Measurements from ENCODE around the gene DLG1.

The DLG1 gene

GRCh38 chr3:197248341-197248740, 50.1 kb downstream of the DLG1 start:
- DNase-seq (ENCODE audit: low read depth in 2 of 2) = no peak

- DNase-seq (ENCODE audit: low read depth in 2 of 2) = no peak
Observed at GRCh38 chr3:197244751-197245150, 53.7 kb downstream of the DLG1 start.

GRCh38 chr3:197242784-197243432, 55.5 kb downstream of the DLG1 start:
- DNase-seq (ENCODE audit: low read depth in 2 of 2) = no peak

- DNase-seq (ENCODE audit: low read depth in 2 of 2) = no peak
Observed at GRCh38 chr3:197241173-197241572, 57.2 kb downstream of the DLG1 start.

GRCh38 chr3:197239857-197240256, 58.6 kb downstream of the DLG1 start:
- no peak for DNase-seq (ENCODE audit: low read depth in 2 of 2)

- DNase-seq (ENCODE audit: low read depth in 2 of 2) = no peak
Observed at GRCh38 chr3:197238842-197239241, 59.6 kb downstream of the DLG1 start.

DNA sequence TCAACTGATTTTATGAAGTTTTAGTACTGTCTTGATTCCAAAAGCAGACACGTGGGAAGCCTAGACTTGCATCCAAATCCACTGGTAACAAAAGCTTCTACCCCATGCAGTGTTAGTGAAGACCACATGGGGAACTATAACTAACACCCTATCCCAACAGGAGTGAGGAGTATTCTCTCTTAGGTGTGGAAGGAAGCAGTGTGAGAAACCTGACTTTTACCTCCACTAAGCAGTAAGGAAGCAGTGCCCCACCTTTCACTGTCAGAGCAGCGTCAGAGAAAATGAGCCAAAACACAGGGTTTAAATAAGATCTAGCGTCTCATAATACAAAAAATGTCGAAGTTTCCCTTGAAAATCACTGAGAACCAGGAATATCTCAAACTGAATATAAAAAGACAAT, 60.5 kb downstream of the DLG1 start:
- no peak for DNase-seq (ENCODE audit: low read depth in 2 of 2)

GRCh38 chr3:197236362-197236761, 62.0 kb downstream of the DLG1 start:
- DNase-seq (ENCODE audit: low read depth in 2 of 2) = no peak

DNA sequence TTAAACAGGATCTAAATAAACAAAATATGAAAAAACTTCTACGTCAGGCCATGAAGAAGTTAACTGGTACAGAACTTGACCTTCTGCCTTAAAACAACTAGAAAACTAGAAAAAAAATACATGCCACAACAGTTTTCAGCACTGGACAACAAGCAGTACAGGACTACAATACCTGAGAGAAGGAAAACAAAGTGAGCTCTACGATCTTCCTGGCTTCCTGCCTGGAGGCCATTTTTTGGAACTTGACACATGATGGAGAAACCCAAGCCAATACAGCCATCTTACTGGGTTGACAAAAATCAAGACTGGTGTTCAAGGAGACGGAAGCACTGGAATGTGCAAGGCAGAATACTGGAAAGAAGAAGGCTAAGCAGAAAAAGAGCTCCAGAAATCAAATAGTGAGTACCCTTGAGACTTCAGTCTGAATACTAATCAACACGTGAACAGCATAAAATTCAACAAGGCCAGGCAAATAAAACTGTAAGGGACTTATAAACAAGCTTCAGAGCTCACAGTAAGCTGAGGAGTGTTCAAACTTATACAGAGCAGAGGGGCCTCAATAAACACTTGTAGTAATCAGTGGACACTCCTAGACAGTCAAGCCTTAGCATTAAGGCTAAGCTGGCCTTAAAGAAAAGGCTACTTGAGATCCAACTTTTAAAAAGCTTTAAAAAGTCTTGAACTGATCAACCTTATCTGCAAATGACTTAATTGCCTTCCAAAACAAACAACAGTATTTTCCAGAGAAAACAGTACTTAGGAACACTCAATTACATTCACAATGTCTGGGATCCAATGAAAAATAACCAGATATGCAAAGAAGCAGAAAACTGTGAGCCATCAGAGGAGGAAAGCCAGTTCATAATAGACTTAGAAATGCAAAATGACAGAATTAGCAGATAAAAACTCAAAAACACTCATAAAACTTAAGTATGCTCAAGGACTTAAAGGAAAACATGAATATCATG, 63.2 kb downstream of the DLG1 start:
- DNase-seq (ENCODE audit: low read depth in 2 of 2) = no peak

- no peak for DNase-seq (ENCODE audit: low read depth in 2 of 2)
Observed at GRCh38 chr3:197231321-197231720, 67.1 kb downstream of the DLG1 start.

- DNase-seq (ENCODE audit: low read depth in 2 of 2) = no peak
Observed at GRCh38 chr3:197229836-197230235, 68.6 kb downstream of the DLG1 start.

DNA sequence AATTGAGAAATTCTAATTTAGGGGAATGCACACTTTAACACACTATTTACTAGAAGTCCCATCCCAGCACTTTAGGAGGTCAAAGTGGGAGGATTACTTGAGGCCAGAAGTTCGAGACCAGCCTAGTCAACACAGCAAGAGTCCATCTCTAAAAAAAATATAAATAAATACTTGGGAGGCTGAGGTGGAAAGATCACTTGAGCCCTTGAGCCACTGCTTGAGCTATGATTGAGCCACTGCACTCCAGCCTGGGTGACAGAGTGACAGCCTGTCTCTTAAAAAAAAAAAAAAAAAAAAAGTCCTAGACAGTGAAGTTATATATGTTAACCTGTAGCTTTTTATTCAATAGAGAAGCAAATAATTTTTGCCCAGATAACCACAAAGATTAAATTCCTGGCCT, 69.2 kb downstream of the DLG1 start:
- no peak for DNase-seq (ENCODE audit: low read depth in 2 of 2)

GRCh38 chr3:197227780-197228574, 70.4 kb downstream of the DLG1 start:
- no peak for DNase-seq (ENCODE audit: low read depth in 2 of 2)

DNA sequence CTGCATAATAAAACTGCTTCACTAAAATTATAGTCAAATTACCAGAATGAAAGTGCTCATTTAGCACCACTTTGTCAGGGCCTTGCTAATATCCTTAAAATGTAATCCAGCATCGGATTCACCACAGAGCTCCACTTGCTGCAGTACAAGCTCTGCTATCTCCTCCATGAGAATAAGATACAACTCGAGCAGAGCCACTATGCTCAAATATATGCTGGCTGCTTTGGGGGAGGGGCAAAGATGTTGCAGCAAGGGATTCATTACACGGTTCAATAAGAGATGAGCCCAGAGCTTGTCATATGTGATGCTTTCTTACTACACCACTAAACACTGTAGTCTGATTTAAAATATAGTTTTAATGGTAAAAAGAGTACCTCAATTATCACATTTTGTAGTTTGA, 72.2 kb downstream of the DLG1 start:
- DNase-seq (ENCODE audit: low read depth in 2 of 2) = no peak

GRCh38 chr3:197225579-197225978, 72.8 kb downstream of the DLG1 start:
- DNase-seq (ENCODE audit: low read depth in 2 of 2) = no peak

DNA sequence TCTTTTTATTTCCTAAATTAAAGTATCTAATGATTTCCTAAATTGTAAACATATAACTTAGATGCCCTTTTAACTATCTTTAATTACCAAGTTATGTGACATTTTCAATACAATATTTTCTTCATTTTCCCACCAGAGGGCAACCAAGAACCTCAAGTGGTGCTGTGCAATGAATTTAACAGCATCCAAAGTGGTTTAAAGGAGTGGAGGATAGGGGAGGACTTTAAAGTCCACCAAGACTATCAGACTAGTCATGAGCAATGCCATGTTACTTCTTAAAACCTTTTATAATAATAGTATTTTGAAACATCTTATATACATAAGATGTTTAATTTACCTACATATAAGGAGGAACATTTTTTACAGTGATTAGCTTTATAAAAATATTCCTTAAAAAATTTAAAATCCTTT, 74.4 kb downstream of the DLG1 start:
- DNase-seq (ENCODE audit: low read depth in 2 of 2) = no peak

GRCh38 chr3:197222937-197223370, 75.5 kb downstream of the DLG1 start:
- no peak for DNase-seq (ENCODE audit: low read depth in 2 of 2)

- no peak for DNase-seq (ENCODE audit: low read depth in 2 of 2)
Observed at GRCh38 chr3:197219619-197220018, 78.8 kb downstream of the DLG1 start.

GRCh38 chr3:197218210-197218609, 80.2 kb downstream of the DLG1 start:
- DNase-seq (ENCODE audit: low read depth in 2 of 2) = no peak

GRCh38 chr3:197216914-197217313, 81.5 kb downstream of the DLG1 start:
- DNase-seq (ENCODE audit: low read depth in 2 of 2) = no peak

DNA sequence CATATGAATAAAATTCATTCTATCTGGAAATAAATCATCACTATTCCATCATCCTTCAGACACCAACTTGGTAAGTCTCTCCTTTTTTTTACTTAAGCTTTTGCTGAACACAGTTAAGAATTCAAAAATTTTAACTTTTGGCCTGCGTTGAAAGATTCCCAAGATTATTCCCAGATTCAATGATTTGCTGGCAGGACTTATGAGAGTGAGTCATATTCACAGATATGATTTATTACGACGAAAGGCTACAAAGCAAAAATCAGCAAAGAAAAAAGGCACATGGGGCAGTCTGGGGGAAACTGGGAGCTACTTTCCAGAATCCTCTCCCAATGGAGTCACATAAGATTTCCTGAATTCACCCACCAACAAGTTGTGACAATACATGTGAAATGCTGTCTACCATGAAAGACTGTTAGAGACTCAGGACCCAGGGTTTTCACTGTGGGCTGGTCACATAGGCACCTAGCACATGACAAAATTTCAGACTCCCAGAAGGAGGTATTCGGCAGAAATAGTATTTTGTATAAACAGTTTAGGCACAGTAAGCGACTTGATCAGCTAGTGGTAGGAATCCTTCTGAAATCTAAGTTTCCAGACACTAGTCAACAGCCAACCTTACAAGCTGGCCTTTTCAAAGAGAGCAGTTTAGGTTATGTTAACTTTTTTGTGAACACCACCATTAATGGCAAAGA, 82.1 kb downstream of the DLG1 start:
- DNase-seq (ENCODE audit: low read depth in 2 of 2) = no peak

DNA sequence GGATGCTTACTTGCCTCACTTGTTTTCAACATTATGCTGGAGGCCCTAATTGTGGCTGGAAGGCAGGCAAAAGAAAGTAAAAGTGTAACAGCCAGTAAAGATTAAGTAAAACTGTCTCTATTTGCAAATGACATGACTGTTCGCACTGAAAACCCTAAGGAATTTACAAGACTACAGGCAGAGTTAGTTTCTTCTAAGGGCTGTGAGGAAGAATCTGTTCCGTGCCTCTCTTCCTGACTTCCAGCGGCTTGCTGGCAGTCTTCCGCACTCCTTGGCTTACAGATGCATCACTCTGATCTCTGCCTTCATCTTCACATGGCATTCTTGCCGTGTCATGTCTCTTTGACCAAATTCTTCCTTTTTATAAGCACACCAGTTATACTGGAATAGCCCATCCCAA, 86.1 kb downstream of the DLG1 start:
- no peak for DNase-seq (ENCODE audit: low read depth in 2 of 2)

Measured in stimulated activated CD4-positive, alpha-beta T cell treated with anti-CD3 and anti-CD28 coated beads, Interleukin-15, amount 100 ng/mL, for 48 hours (primary cell).